ENCODE results near the gene PCDH9. TPM values are rescaled to one million over a fixed set of nuclear protein-coding genes. Genes with fewer than 3 reads are reported as not detected.

Gene PCDH9
- total RNA-seq, 1 donor from 2014 or later, result 20.2 TPM

GRCh38 chr13:66849706-66850105 lies 380.4 kb downstream of the PCDH9 start:
- no peak overlapping the region for H3K27ac Mint-ChIP-seq
- TF ChIP-seq CTCF (conservative IDR thresholded peaks at IDR 0.05), result no peak
- peaks cover 7% of the 10 kb centered on the region for H3K36me3 Mint-ChIP-seq
- H3K4me3 Mint-ChIP-seq, result no peak overlapping the region
- peaks cover 4% of the 10 kb centered on the region for H3K4me1 Mint-ChIP-seq (ENCODE audit: unreplicated experiment)
- DNase-seq (ENCODE audit: extremely low spot score, unreplicated experiment), result no peak
- H3K9me3 Mint-ChIP-seq, result peaks cover 15% of the 10 kb centered on the region
- H3K27me3 Mint-ChIP-seq, result no peaks in the 10 kb centered on the region

GRCh38 chr13:66847541-66847940 lies 382.6 kb downstream of the PCDH9 start:
- Mint-ChIP-seq H3K9me3 (peaks cover 14% of the 10 kb centered on the region), H3K36me3 (peaks cover 7% of the 10 kb centered on the region)
- no peak for TF ChIP-seq CTCF (conservative IDR thresholded peaks at IDR 0.05)

GRCh38 chr13:66845393-66845792 lies 384.7 kb downstream of the PCDH9 start:
- Mint-ChIP-seq H3K27ac (no peak overlapping the region), H3K36me3 (no peaks in the 10 kb centered on the region), H3K9me3 (peaks cover 5% of the 10 kb centered on the region), H3K4me1 (ENCODE audit: unreplicated experiment) (no peaks in the 10 kb centered on the region), H3K27me3 (no peaks in the 10 kb centered on the region), H3K4me3 (no peak overlapping the region)
- TF ChIP-seq CTCF (conservative IDR thresholded peaks at IDR 0.05), result no peak
- DNase-seq (ENCODE audit: extremely low spot score, unreplicated experiment), result no peak

More at GRCh38 chr13:66847541-66847940, 382.6 kb downstream of the PCDH9 start:
- Mint-ChIP-seq H3K27me3 (no peaks in the 10 kb centered on the region), H3K27ac (no peak overlapping the region), H3K4me1 (ENCODE audit: unreplicated experiment) (no peaks in the 10 kb centered on the region), H3K4me3 (no peak overlapping the region)
- no peak for DNase-seq (ENCODE audit: extremely low spot score, unreplicated experiment)

- no peak overlapping the region for H3K27ac Mint-ChIP-seq
- H3K4me3 Mint-ChIP-seq, result no peak overlapping the region
- H3K36me3 Mint-ChIP-seq, result no peaks in the 10 kb centered on the region
- no peak for TF ChIP-seq CTCF (conservative IDR thresholded peaks at IDR 0.05)
- no peaks in the 10 kb centered on the region for H3K27me3 Mint-ChIP-seq
- peaks cover 5% of the 10 kb centered on the region for H3K9me3 Mint-ChIP-seq
- no peaks in the 10 kb centered on the region for H3K4me1 Mint-ChIP-seq (ENCODE audit: unreplicated experiment)
- DNase-seq (ENCODE audit: extremely low spot score, unreplicated experiment), result no peak
Observed at GRCh38 chr13:66844933-66845332, 385.2 kb downstream of the PCDH9 start.

- Mint-ChIP-seq H3K4me3 (no peak overlapping the region), H3K36me3 (no peaks in the 10 kb centered on the region), H3K27me3 (no peaks in the 10 kb centered on the region), H3K4me1 (ENCODE audit: unreplicated experiment) (no peaks in the 10 kb centered on the region), H3K9me3 (no peaks in the 10 kb centered on the region), H3K27ac (no peak overlapping the region)
- no peak for TF ChIP-seq CTCF (conservative IDR thresholded peaks at IDR 0.05)
- no peak for DNase-seq (ENCODE audit: extremely low spot score, unreplicated experiment)
Observed at GRCh38 chr13:66842766-66843165, 387.4 kb downstream of the PCDH9 start.

- no peak overlapping the region for H3K4me3 Mint-ChIP-seq
- no peak overlapping the region for H3K27ac Mint-ChIP-seq
- peaks cover 3% of the 10 kb centered on the region for H3K27me3 Mint-ChIP-seq
- TF ChIP-seq CTCF (conservative IDR thresholded peaks at IDR 0.05), result no peak
- H3K4me1 Mint-ChIP-seq (ENCODE audit: unreplicated experiment), result no peaks in the 10 kb centered on the region
- H3K36me3 Mint-ChIP-seq, result no peaks in the 10 kb centered on the region
- no peaks in the 10 kb centered on the region for H3K9me3 Mint-ChIP-seq
- DNase-seq (ENCODE audit: extremely low spot score, unreplicated experiment), result no peak
Observed at GRCh38 chr13:66840621-66841020, 389.5 kb downstream of the PCDH9 start.

All from type B pancreatic cell (in vitro differentiated cells).